ENCODE data around the gene PMIS2. TPM values are rescaled to one million over a fixed set of nuclear protein-coding genes. Genes with fewer than 3 reads are reported as not detected.

The PMIS2 gene
- total RNA-seq, 1 donor: not detected

DNA sequence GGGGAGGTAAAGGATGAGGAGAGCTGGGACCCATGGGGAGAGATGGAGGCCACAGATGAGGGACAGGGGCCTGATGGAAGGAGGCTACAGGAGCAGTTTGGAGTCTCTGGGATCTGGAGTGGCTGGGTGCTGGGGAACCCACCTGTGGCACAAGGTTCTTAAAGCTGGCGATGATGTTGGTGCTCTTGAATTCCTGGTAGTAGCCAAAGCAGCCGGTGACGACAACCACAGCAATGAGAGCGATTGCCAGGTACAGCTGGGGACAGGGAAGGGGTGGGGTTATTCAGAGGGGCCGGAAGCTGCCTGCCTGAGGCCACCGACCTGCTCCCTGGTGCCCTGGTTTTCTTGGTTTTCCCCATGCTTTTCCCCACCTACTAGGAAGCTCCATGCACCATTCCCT is 25.3 kb upstream of the PMIS2 start:
- no peak overlapping the region for H3K4me3 ChIP-seq (ENCODE audit: low read depth, low read length)
- TF ChIP-seq, protein P1, sequence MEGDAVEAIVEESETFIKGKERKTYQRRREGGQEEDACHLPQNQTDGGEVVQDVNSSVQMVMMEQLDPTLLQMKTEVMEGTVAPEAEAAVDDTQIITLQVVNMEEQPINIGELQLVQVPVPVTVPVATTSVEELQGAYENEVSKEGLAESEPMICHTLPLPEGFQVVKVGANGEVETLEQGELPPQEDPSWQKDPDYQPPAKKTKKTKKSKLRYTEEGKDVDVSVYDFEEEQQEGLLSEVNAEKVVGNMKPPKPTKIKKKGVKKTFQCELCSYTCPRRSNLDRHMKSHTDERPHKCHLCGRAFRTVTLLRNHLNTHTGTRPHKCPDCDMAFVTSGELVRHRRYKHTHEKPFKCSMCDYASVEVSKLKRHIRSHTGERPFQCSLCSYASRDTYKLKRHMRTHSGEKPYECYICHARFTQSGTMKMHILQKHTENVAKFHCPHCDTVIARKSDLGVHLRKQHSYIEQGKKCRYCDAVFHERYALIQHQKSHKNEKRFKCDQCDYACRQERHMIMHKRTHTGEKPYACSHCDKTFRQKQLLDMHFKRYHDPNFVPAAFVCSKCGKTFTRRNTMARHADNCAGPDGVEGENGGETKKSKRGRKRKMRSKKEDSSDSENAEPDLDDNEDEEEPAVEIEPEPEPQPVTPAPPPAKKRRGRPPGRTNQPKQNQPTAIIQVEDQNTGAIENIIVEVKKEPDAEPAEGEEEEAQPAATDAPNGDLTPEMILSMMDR (IDR thresholded peaks at IDR 0.05; ENCODE audit: insufficient read depth, low read depth, low read length): no peak
- no peak for DNase-seq (ENCODE audit: low read depth)

DNA sequence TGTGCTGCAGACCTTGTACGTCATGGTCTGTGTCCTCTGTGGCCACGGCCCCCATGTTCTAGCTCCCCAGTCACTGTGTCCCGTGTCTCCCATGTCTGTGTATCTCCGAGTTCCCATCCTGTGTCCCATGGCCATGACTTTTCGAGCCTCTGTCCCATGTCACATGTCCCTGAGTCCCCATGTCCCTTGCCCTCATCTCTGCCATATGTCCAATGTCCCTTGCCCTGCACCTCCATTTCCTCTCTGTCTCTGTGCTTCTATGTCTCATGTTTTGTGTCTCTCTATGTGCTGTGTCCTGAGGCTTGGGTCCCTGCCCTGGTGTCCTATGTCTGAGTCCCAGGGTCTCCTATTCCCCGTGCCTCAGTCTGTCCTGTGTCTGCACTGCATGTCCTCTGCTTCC is 24.5 kb upstream of the PMIS2 start:
- TF ChIP-seq, protein P1 (IDR thresholded peaks at IDR 0.05; ENCODE audit: insufficient read depth, low read depth, low read length): no peak
- no peak for DNase-seq (ENCODE audit: low read depth)
- no peak overlapping the region for H3K4me3 ChIP-seq (ENCODE audit: low read depth, low read length)

DNA sequence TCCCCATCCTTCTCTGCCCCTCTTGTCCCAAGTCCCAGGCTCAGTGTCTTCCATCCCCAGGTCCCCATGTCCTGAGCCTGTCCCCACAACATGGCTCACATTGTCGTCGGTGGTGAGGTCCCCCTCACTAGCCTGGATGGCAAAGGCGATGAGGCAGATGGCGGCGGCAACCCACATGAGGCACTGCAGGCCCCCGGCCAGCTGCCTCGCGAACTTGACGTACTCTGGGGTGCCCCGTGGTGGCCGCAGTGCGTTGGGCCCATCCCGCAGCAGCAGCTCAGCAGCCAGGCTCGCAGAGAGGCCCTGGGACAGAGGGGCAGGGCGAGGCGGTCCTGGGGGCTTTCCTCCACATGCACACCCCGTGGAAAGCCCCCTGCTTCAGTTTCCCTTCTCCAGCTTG is 23.6 kb upstream of the PMIS2 start:
- TF ChIP-seq, protein P1 (IDR thresholded peaks at IDR 0.05; ENCODE audit: insufficient read depth, low read depth, low read length): no peak
- no peak for DNase-seq (ENCODE audit: low read depth)

DNA sequence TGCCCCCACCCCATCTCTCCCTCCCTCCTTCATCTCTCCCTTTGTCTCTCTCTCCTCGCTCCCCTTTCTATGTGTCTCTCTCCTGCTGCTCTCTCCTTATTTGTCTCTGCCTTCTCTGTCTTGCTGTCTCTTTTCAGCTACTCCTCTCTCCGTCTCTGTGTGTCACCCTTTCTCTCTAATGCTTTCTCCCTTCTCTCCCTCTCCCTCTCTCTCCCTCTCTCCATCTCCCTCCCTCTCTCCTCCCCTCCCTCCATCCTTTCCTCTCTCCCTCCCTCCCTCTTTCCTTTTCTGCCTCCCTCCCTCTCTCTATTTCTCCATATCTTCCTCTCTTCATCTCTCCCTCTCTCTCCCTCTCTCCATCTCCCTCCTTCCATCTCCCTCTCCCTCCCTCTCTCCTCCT is 23.2 kb upstream of the PMIS2 start:
- H3K4me3 ChIP-seq (ENCODE audit: low read depth, low read length): no peak overlapping the region
- DNase-seq (ENCODE audit: low read depth): no peak
- TF ChIP-seq, protein P1 (IDR thresholded peaks at IDR 0.05; ENCODE audit: insufficient read depth, low read depth, low read length): no peak

More for the DNA sequence above, 23.6 kb upstream of the PMIS2 start:
- no peak overlapping the region for H3K4me3 ChIP-seq (ENCODE audit: low read depth, low read length)

DNA sequence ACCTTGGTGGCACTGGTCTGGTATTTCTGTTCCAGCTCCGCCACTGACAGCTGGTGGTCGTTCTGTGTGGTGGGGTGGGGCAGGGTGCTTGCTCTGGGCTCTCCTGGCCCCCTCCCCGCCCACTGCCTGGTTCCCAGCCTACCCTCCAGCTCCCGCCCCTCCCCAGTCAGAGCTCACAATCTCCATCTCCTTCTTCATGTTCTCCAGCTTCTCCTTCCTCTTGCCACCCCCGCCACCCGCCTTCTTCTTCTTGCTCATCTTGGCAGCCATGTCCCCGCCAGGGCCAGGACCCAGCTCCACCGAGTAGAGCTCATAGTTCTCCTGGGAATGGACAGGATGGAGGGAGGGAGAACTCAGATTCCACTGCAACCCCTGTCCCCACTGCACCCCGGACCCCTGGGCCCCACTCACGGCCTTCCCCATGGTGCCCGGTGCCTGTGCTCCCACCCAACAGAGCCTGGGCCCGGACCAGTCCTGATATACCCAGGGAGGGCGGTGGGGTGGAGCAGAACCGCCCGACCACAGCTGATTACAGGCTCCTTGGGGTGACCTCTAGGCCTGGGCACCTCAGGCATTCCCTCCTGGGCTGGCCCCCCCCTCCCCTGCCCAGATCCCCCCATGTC is 22.7 kb upstream of the PMIS2 start, which contains the start of gene ATP4A:
TSS of gene ATP4A (minus strand) at position 452 of the 623 bp plus-strand sequence. CDS start at position 423, 29 bp downstream.
- DNase-seq (ENCODE audit: low read depth): no peak

DNA sequence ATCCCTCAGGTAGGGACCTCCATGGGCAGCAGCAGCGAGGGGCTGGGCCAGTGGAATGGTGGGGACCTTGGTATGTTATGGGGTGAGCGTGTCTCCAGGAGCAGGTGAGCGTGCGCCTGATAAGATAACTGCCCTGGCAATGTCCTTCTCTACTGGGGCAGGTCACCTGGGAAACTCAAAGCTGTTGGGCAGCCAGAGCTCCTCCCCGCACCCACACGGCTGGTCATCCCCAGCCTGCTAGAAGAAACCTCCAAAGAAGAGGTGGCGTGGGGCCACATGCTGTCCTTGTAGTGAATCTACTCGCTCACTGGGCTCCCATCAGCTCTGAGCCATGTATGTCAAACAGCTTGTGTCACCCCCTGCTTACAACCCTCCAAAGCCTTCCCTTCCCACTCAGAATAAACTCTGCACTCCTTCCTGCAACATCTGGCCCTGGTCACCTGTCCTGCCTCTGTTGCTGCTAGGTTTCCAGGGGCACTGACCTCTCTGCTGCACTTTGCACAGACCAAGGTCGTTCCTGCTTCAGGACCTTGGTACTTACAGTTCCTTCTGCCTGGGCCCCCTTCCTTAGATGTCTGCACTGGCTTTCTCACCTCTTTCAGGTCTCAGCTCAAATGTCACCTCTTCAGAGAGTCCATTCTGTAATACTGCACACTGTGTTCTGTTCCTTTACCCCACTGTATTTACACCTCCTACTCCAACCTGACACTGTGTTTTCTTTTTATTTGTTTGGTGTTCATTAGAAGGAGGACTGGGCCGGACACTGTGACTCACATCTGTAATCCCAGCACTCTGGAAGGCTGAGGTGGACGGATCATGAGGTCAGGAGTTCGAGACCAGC is 20.7 kb upstream of the PMIS2 start:
- no peak for DNase-seq (ENCODE audit: low read depth)
- TF ChIP-seq, protein P1 (IDR thresholded peaks at IDR 0.05; ENCODE audit: insufficient read depth, low read depth, low read length): no peak
- H3K4me3 ChIP-seq (ENCODE audit: low read depth, low read length): no peak overlapping the region

More for the DNA sequence above, 22.7 kb upstream of the PMIS2 start, which contains the start of gene ATP4A:
- TF ChIP-seq, protein P1 (IDR thresholded peaks at IDR 0.05; ENCODE audit: insufficient read depth, low read depth, low read length): no peak
- no peak within 1 kb of the TSS for H3K4me3 ChIP-seq (ENCODE audit: low read depth, low read length)

All from fibroblast of villous mesenchyme (primary cell).